ENCODE results near the gene GPR176.

GRCh38 chr15:39837454-39837853 is 82.6 kb downstream of the GPR176 start:
- TF ChIP-seq CTCF (conservative IDR thresholded peaks at IDR 0.05; ENCODE audit: low read length) (no peak), EZH2phosphoT487 (IDR thresholded peaks at IDR 0.05; ENCODE audit: borderline replicate concordance) (no peak)
